Body of pancreas (tissue), 4 donors: Measurements from ENCODE around the gene MAP2K1.

Experiments used
- CTCF ChIP-seq, 7 experiments: fragments of 450-650 bp in 4 of 7; fragments of 200-600 bp in 3 of 7; sonication (generic) in 3 of 7; IDR thresholded peaks; one replicate each; pipeline ENCODE4 v1.5.1; 2016 to 2019; ENCODE audit warnings: antibody characterized with exemption in 7 of 7
- POLR2A ChIP-seq, 3 donors: fragments of 450-650 bp; IDR thresholded peaks; one replicate each; pipeline ENCODE4 v1.6.1; 2016; ENCODE audit warnings: antibody characterized with exemption in 3 of 3, mild to moderate bottlenecking in 2 of 3

GRCh38 chr15:66394915-66395314 is 8.2 kb downstream of the MAP2K1 start:
- TF ChIP-seq CTCF (IDR thresholded peaks at IDR 0.05) (no peak), POLR2A (IDR thresholded peaks at IDR 0.05) (no peak)
